ENCODE results near the gene CELA2A.
"Not testable (repeated sequence)": the region's sequence is repeated elsewhere in the genome, so short reads cannot be mapped to it uniquely, and the experiment has no call there.

Gene CELA2A

GRCh38 chr1:15431571-15431948 lies 25.0 kb upstream of the CELA2A start:
- Histone ChIP-seq H3K4me3 (ENCODE audit: low read depth, low read length) (no peak overlapping the region), H3K36me3 (replicated peaks) (no peaks in the 10 kb centered on the region), H3K27ac (no peak overlapping the region), H3K27me3 (replicated peaks) (no peaks in the 10 kb centered on the region)
- in situ Hi-C loops (cut with HindIII; ENCODE audit: low pct_ligation_motif_present, low sequenced_read_pairs) = no loop called here
- no peak for DNase-seq
- TF ChIP-seq CTCF (IDR thresholded peaks at IDR 0.05; ENCODE audit: low read depth, low read length, missing control alignments) = no peak

GRCh38 chr1:15432324-15432723 lies 24.2 kb upstream of the CELA2A start:
- Histone ChIP-seq H3K4me3 (ENCODE audit: low read depth, low read length) (no peak overlapping the region), H3K36me3 (replicated peaks) (no peaks in the 10 kb centered on the region), H3K27me3 (replicated peaks) (no peaks in the 10 kb centered on the region), H3K27ac (no peak overlapping the region)
- in situ Hi-C loops (cut with HindIII; ENCODE audit: low pct_ligation_motif_present, low sequenced_read_pairs) = no loop called here
- DNase-seq = no peak
- TF ChIP-seq CTCF (IDR thresholded peaks at IDR 0.05; ENCODE audit: low read depth, low read length, missing control alignments) = no peak

- DNase-seq = no peak
- H3K4me3 ChIP-seq (ENCODE audit: low read depth, low read length) = no peak overlapping the region
- TF ChIP-seq CTCF (IDR thresholded peaks at IDR 0.05; ENCODE audit: low read depth, low read length, missing control alignments) = no peak
- in situ Hi-C loops (cut with HindIII; ENCODE audit: low pct_ligation_motif_present, low sequenced_read_pairs) = no loop called here
- H3K27me3 ChIP-seq (replicated peaks) = no peaks in the 10 kb centered on the region
- H3K27ac ChIP-seq = no peak overlapping the region
- no peaks in the 10 kb centered on the region for H3K36me3 ChIP-seq (replicated peaks)
Observed at GRCh38 chr1:15433471-15433870, 23.1 kb upstream of the CELA2A start.

- DNase-seq; in situ Hi-C loops (cut with HindIII; ENCODE audit: low pct_ligation_motif_present, low sequenced_read_pairs); H3K27me3 ChIP-seq (replicated peaks); H3K4me3 ChIP-seq (ENCODE audit: low read depth, low read length); H3K36me3 ChIP-seq (replicated peaks); H3K27ac ChIP-seq: not testable (repeated sequence)
Observed at GRCh38 chr1:15434739-15435138, 21.8 kb upstream of the CELA2A start.

- no peak overlapping the region for H3K4me3 ChIP-seq (ENCODE audit: low read depth, low read length)
- no peak for TF ChIP-seq CTCF (IDR thresholded peaks at IDR 0.05; ENCODE audit: low read depth, low read length, missing control alignments)
- no peaks in the 10 kb centered on the region for H3K27me3 ChIP-seq (replicated peaks)
- H3K27ac ChIP-seq = no peak overlapping the region
- H3K36me3 ChIP-seq (replicated peaks) = no peaks in the 10 kb centered on the region
- no peak for DNase-seq
- in situ Hi-C loops (cut with HindIII; ENCODE audit: low pct_ligation_motif_present, low sequenced_read_pairs) = no loop called here
Observed at GRCh38 chr1:15435239-15436077, 21.1 kb upstream of the CELA2A start.

GRCh38 chr1:15436881-15437442 lies 19.6 kb upstream of the CELA2A start:
- in situ Hi-C loops (cut with HindIII; ENCODE audit: low pct_ligation_motif_present, low sequenced_read_pairs) = no loop called here
- Histone ChIP-seq H3K27ac (no peak overlapping the region), H3K4me3 (ENCODE audit: low read depth, low read length) (no peak overlapping the region), H3K36me3 (replicated peaks) (no peaks in the 10 kb centered on the region), H3K27me3 (replicated peaks) (no peaks in the 10 kb centered on the region)
- TF ChIP-seq CTCF (IDR thresholded peaks at IDR 0.05; ENCODE audit: low read depth, low read length, missing control alignments) = no peak
- DNase-seq = no peak

Measured in brain microvascular endothelial cell (primary cell).